ENCODE measurements around the gene UBE3B. TPM values are rescaled to one million over a fixed set of nuclear protein-coding genes. Genes with fewer than 3 reads are reported as not detected.

Gene UBE3B
- total and polyA plus RNA-seq, 2 experiments from 2014 or later = 20.1 to 35.5 TPM

- Histone ChIP-seq H3K4me2 (no peak overlapping the region), H3K79me2 (no peaks in the 10 kb centered on the region), H2AFZ (no peak overlapping the region), H3K9me2 (replicated peaks; ENCODE audit: insufficient read depth) (no peaks in the 10 kb centered on the region), H3K27me3 (no peaks in the 10 kb centered on the region), H3K4me1 (ENCODE audit: insufficient read depth) (peaks cover 5% of the 10 kb centered on the region), H3K27ac (no peak overlapping the region), H3K4me3 (no peak overlapping the region), H3K36me3 (replicated peaks; ENCODE audit: insufficient read depth, low read depth) (no peaks in the 10 kb centered on the region), H3K9me3 (ENCODE audit: low read depth) (no peaks in the 10 kb centered on the region), H4K20me1 (ENCODE audit: insufficient read depth, poor library complexity, severe bottlenecking) (no peaks in the 10 kb centered on the region)
- no peak for DNase-seq (ENCODE audit: low spot score)
- TF ChIP-seq EZH2 (IDR thresholded peaks at IDR 0.05; ENCODE audit: borderline replicate concordance) (no peak), EZH2phosphoT487 (IDR thresholded peaks at IDR 0.05; ENCODE audit: low read depth, severe bottlenecking, unreplicated experiment) (no peak), CTCF (IDR thresholded peaks at IDR 0.05; ENCODE audit: poor library complexity) (no peak)
- 84% methylated on average over 16 of the region's 16 CpGs for WGBS (ENCODE audit: low lambda C conversion rate, missing lambda C conversion rate)
These were observed 76.6 kb downstream of the UBE3B start for GRCh38 chr12:109553906-109554500.

GRCh38 chr12:109554761-109555160 lies 77.3 kb downstream of the UBE3B start:
- H3K4me3 ChIP-seq = no peak overlapping the region
- no peaks in the 10 kb centered on the region for H3K9me2 ChIP-seq (replicated peaks; ENCODE audit: insufficient read depth)
- no peak overlapping the region for H3K4me2 ChIP-seq
- H3K4me1 ChIP-seq (ENCODE audit: insufficient read depth) = peaks cover 5% of the 10 kb centered on the region
- no peaks in the 10 kb centered on the region for H3K36me3 ChIP-seq (replicated peaks; ENCODE audit: insufficient read depth, low read depth)
- no peaks in the 10 kb centered on the region for H3K27me3 ChIP-seq
- 80% methylated on average over 6 of the region's 6 CpGs for WGBS (ENCODE audit: low lambda C conversion rate, missing lambda C conversion rate)
- H2AFZ ChIP-seq = no peak overlapping the region
- no peaks in the 10 kb centered on the region for H3K9me3 ChIP-seq (ENCODE audit: low read depth)
- no peak overlapping the region for H3K27ac ChIP-seq
- DNase-seq (ENCODE audit: low spot score) = no peak
- H3K79me2 ChIP-seq = no peaks in the 10 kb centered on the region
- H4K20me1 ChIP-seq (ENCODE audit: insufficient read depth, poor library complexity, severe bottlenecking) = no peaks in the 10 kb centered on the region
- TF ChIP-seq EZH2phosphoT487 (IDR thresholded peaks at IDR 0.05; ENCODE audit: low read depth, severe bottlenecking, unreplicated experiment) (no peak), EZH2 (IDR thresholded peaks at IDR 0.05; ENCODE audit: borderline replicate concordance) (no peak)

GRCh38 chr12:109555431-109556315 lies 78.2 kb downstream of the UBE3B start:
- no peak for DNase-seq (ENCODE audit: low spot score)
- WGBS (ENCODE audit: low lambda C conversion rate, missing lambda C conversion rate) = 75% methylated on average over 18 of the region's 18 CpGs
- Histone ChIP-seq H3K79me2 (no peaks in the 10 kb centered on the region), H3K9me3 (ENCODE audit: low read depth) (no peaks in the 10 kb centered on the region), H4K20me1 (ENCODE audit: insufficient read depth, poor library complexity, severe bottlenecking) (no peaks in the 10 kb centered on the region), H3K27me3 (no peaks in the 10 kb centered on the region), H2AFZ (no peak overlapping the region), H3K27ac (no peak overlapping the region), H3K4me3 (no peak overlapping the region), H3K4me2 (no peak overlapping the region), H3K36me3 (replicated peaks; ENCODE audit: insufficient read depth, low read depth) (no peaks in the 10 kb centered on the region), H3K9me2 (replicated peaks; ENCODE audit: insufficient read depth) (no peaks in the 10 kb centered on the region), H3K4me1 (ENCODE audit: insufficient read depth) (peaks cover 5% of the 10 kb centered on the region)
- no peak for TF ChIP-seq EZH2 (IDR thresholded peaks at IDR 0.05; ENCODE audit: borderline replicate concordance)
- no peak for TF ChIP-seq EZH2phosphoT487 (IDR thresholded peaks at IDR 0.05; ENCODE audit: low read depth, severe bottlenecking, unreplicated experiment)
- TF ChIP-seq CTCF (IDR thresholded peaks at IDR 0.05; ENCODE audit: poor library complexity) = no peak

GRCh38 chr12:109557200-109557599 lies 79.8 kb downstream of the UBE3B start:
- H3K4me1 ChIP-seq (ENCODE audit: insufficient read depth) = peaks cover 5% of the 10 kb centered on the region
- 95% methylated on average over 10 of the region's 10 CpGs for WGBS (ENCODE audit: low lambda C conversion rate, missing lambda C conversion rate)
- TF ChIP-seq EZH2phosphoT487 (IDR thresholded peaks at IDR 0.05; ENCODE audit: low read depth, severe bottlenecking, unreplicated experiment) (no peak), EZH2 (IDR thresholded peaks at IDR 0.05; ENCODE audit: borderline replicate concordance) (no peak), CTCF (IDR thresholded peaks at IDR 0.05; ENCODE audit: poor library complexity) (no peak)
- H3K9me3 ChIP-seq (ENCODE audit: low read depth) = no peaks in the 10 kb centered on the region
- no peak overlapping the region for H3K27ac ChIP-seq
- no peaks in the 10 kb centered on the region for H3K27me3 ChIP-seq
- H2AFZ ChIP-seq = no peak overlapping the region
- H3K4me2 ChIP-seq = no peak overlapping the region
- H3K36me3 ChIP-seq (replicated peaks; ENCODE audit: insufficient read depth, low read depth) = no peaks in the 10 kb centered on the region
- no peak for DNase-seq (ENCODE audit: low spot score)
- no peaks in the 10 kb centered on the region for H3K9me2 ChIP-seq (replicated peaks; ENCODE audit: insufficient read depth)
- no peak overlapping the region for H3K4me3 ChIP-seq
- no peaks in the 10 kb centered on the region for H4K20me1 ChIP-seq (ENCODE audit: insufficient read depth, poor library complexity, severe bottlenecking)
- no peaks in the 10 kb centered on the region for H3K79me2 ChIP-seq

Measured in hepatocyte (in vitro differentiated cells).